Testis (tissue), 3 donors: ENCODE measurements around the gene CD24. TPM values are rescaled to one million over a fixed set of nuclear protein-coding genes. Genes with fewer than 3 reads are reported as not detected.

Experiments used
- DNase-seq: peaks from one replicate; pipeline ENCODE4 v3.0.0-alpha.2; 2019
- H3K27ac ChIP-seq, 2 donors: fragments of 200-600 bp; sonication (generic); one replicate each; pipeline ENCODE4 v1.5.1; 2019
- H3K27me3 ChIP-seq: fragments of 200-600 bp; sonication (generic); one replicate; pipeline ENCODE4 v1.5.1; 2019
- H3K36me3 ChIP-seq: fragments of 200-600 bp; sonication (generic); one replicate; pipeline ENCODE4 v1.5.1; 2017; ENCODE audit warnings: low read depth; ENCODE audit errors: missing control alignments
- H3K4me1 ChIP-seq: fragments of 200-600 bp; sonication (generic); one replicate; pipeline ENCODE4 v1.5.1; 2019
- H3K4me3 ChIP-seq, 2 donors: fragments of 200-600 bp; sonication (generic); one replicate each; pipeline ENCODE4 v1.5.1; 2017 to 2019
- H3K9me3 ChIP-seq: fragments of 200-600 bp; sonication (generic); one replicate; pipeline ENCODE4 v1.5.1; 2017
- CTCF ChIP-seq, 3 experiments: fragments of 450-650 bp in 2 of 3; fragments of 200-600 bp in 1 of 3; sonication (generic) in 1 of 3; IDR thresholded peaks; one replicate each; pipeline ENCODE4 v1.5.1; 2016 to 2019; ENCODE audit warnings: antibody characterized with exemption in 3 of 3, mild to moderate bottlenecking in 2 of 3, moderate library complexity in 1 of 3
- POLR2A ChIP-seq: fragments of 450-650 bp; IDR thresholded peaks from one replicate; pipeline ENCODE4 v1.6.1; 2017; ENCODE audit warnings: antibody characterized with exemption, mild to moderate bottlenecking, moderate library complexity
- WGBS, 2 donors: methylation state at CpG; one replicate each; pipeline ENCODE4 v1.1.5; 2018; 5-methylcytosine and 5-hydroxymethylcytosine counted together
- intact Hi-C: fragments of 100-400 bp; cut with DNase I; formaldehyde crosslinking; loops from one replicate; pipeline ENCODE4 v1.15.1; 2023; ENCODE audit warnings: low total_unique reads
- polyA plus RNA-seq: library from polyadenylated mRNA; stranded (reverse); fragments of 350-450 nt; fragmentation: Illumina TruSeq; extraction: RNeasy Lipid Tissue Mini Kit (QIAGEN cat#74804); gene quantifications from one replicate; pipeline ENCODE4 v1.2.3, GENCODE V29; 2014; ENCODE audit warnings: low read depth, low replicate concordance; ENCODE audit not compliant: insufficient read depth
- total RNA-seq, 2 donors: library from RNA; depleted of rRNA; stranded (reverse); fragments of >200 nt; gene quantifications; one replicate each; pipeline ENCODE4 v1.2.3, GENCODE V29; 2016

Gene CD24
- total and polyA plus RNA-seq, 3 donors from 2014 or later, result 8.6 to 25.0 (median 11.5) TPM

- TF ChIP-seq POLR2A, result no peak
- TF ChIP-seq CTCF (IDR thresholded peaks at IDR 0.05), result no peak
- peak overlapping the region in 1 of 2 donors; percentile 45 for H3K27ac ChIP-seq
- no peak for DNase-seq
- WGBS, 2 donors, result 3 to 4% methylated on average over 12 of the region's 12 CpGs
- intact Hi-C loops, result no loop called here
- H3K4me3 ChIP-seq, result peak overlapping the region; percentile 32 to 59
- no peaks in the 10 kb centered on the region for H3K4me1 ChIP-seq
- no peaks in the 10 kb centered on the region for H3K9me3 ChIP-seq
- no peaks in the 10 kb centered on the region for H3K27me3 ChIP-seq
- no peaks in the 10 kb centered on the region for H3K36me3 ChIP-seq
Measured at GRCh38 chr6:106975738-106976064, 1.2 kb upstream of the CD24 start.

DNA sequence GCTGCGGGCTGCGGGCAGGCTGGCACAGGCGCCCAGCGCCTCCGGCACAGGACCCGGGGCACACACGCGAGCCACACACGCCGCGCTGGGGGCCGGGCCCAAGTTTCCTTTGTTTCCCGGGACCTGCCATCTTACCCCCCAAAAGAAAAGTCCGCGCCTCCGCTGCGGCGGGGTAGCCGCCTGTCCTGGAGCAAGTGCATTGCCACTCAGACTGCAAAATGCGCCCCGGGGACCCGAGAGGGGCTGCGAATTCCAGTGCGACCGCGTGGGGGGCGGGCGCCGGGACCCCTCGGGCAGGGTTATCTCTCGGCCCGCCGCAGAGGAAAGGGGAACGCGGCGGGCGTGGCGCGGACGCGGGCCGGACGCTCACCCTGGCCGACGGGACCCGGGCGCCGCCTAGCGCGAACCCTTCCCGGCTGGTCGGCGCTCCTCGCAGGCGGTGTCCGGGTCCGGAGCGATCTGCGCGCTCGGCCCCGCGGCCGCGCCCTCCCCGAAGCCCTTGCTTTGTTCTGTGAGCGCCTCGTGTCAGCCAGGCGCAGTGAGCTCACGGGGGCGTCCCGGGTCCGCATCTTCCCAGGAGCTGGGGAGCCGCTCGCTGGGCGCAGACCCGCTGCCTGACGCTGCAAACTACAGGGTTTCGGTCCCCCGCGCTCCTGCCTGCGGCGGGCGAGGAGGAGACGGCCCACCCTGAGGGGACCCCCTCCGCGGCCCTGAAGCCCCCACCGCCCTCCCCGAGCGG is 639 bp upstream of the CD24 start:
- DNase-seq, result peak; percentile 25
- intact Hi-C loops, result no loop called here
- Histone ChIP-seq H3K4me3 (peak overlapping the region; percentile 32 to 59), H3K27ac (peak overlapping the region in 1 of 2 donors; percentile 45), H3K36me3 (no peaks in the 10 kb centered on the region), H3K4me1 (no peaks in the 10 kb centered on the region), H3K9me3 (no peaks in the 10 kb centered on the region), H3K27me3 (no peaks in the 10 kb centered on the region)
- 1% methylated on average over 68 of the region's 90 CpGs; no CpG with 5 or more reads in 1 of the 2 donors for WGBS, 2 donors
- TF ChIP-seq CTCF (IDR thresholded peaks at IDR 0.05) (no peak), POLR2A (no peak)

- no peak for DNase-seq
- intact Hi-C loops, result no loop called here
- Histone ChIP-seq H3K27me3 (no peaks in the 10 kb centered on the region), H3K9me3 (no peaks in the 10 kb centered on the region), H3K4me3 (peak overlapping the region in 1 of 2 donors; percentile 44), H3K27ac (no peak overlapping the region), H3K36me3 (no peaks in the 10 kb centered on the region), H3K4me1 (no peaks in the 10 kb centered on the region)
- TF ChIP-seq CTCF (IDR thresholded peaks at IDR 0.05), result no peak
- no peak for TF ChIP-seq POLR2A
- 2% methylated on average over 32 of the region's 32 CpGs; no CpG with 5 or more reads in 1 of the 2 donors for WGBS, 2 donors
Measured at GRCh38 chr6:106973836-106974335, 643 bp downstream of the CD24 start.

GRCh38 chr6:106973018-106973835 is 1.3 kb downstream of the CD24 start:
- intact Hi-C loops, result no loop called here
- 4 to 5% methylated on average over 31 to 49 of the region's 49 CpGs for WGBS, 2 donors
- H3K4me3 ChIP-seq, result peak overlapping the region in 1 of 2 donors; percentile 44
- H3K9me3 ChIP-seq, result no peaks in the 10 kb centered on the region
- TF ChIP-seq POLR2A, result no peak
- no peak for TF ChIP-seq CTCF (IDR thresholded peaks at IDR 0.05)
- no peaks in the 10 kb centered on the region for H3K27me3 ChIP-seq
- no peaks in the 10 kb centered on the region for H3K36me3 ChIP-seq
- no peak overlapping the region for H3K27ac ChIP-seq
- no peaks in the 10 kb centered on the region for H3K4me1 ChIP-seq
- no peak for DNase-seq
